Liver (tissue), 9 donors: ENCODE measurements around the gene MYCBPAP. TPM values are rescaled to one million over a fixed set of nuclear protein-coding genes. Genes with fewer than 3 reads are reported as not detected.

Experiments
- DNase-seq: peaks from one replicate; pipeline ENCODE4 v3.0.0-alpha.2; 2017; ENCODE audit warnings: low spot score
- H3K27ac ChIP-seq, 2 donors: one replicate each; pipeline ENCODE4 v1.7.0; 2013; ENCODE audit warnings: inconsistent platforms in 2 of 2, low read length in 2 of 2, control low read depth in 1 of 2, low read depth in 1 of 2, mild to moderate bottlenecking in 1 of 2
- H3K27me3 ChIP-seq, 4 donors: one replicate each; pipeline versions ENCODE4 v1.6.1 to v1.7.0; 2013; ENCODE audit warnings: low read length in 3 of 4, inconsistent platforms in 1 of 4, mild to moderate bottlenecking in 1 of 4, moderate library complexity in 1 of 4; ENCODE audit not compliant: control insufficient read depth in 4 of 4, insufficient read depth in 4 of 4
- H3K36me3 ChIP-seq, 4 donors: one replicate each; pipeline versions ENCODE4 v1.6.1 to v1.7.0; 2013; ENCODE audit warnings: low read length in 3 of 4, mild to moderate bottlenecking in 3 of 4, low read depth in 1 of 4, moderate library complexity in 1 of 4; ENCODE audit not compliant: control insufficient read depth in 4 of 4, insufficient read depth in 3 of 4
- H3K4me1 ChIP-seq, 4 donors: one replicate each; pipeline versions ENCODE4 v1.6.1 to v1.7.0; 2013; ENCODE audit warnings: low read length in 3 of 4, mild to moderate bottlenecking in 3 of 4, moderate library complexity in 1 of 4; ENCODE audit not compliant: control insufficient read depth in 4 of 4, insufficient read depth in 4 of 4
- H3K4me3 ChIP-seq, 3 donors: one replicate each; pipeline versions ENCODE4 v1.6.1 to v1.7.0; 2013; ENCODE audit warnings: low read length in 3 of 3, control low read depth in 1 of 3, low read depth in 1 of 3, mild to moderate bottlenecking in 1 of 3
- H3K9ac ChIP-seq, 2 donors: one replicate each; pipeline ENCODE4 v1.7.0; 2013; ENCODE audit warnings: low read length in 2 of 2, mild to moderate bottlenecking in 2 of 2, moderate library complexity in 2 of 2, control low read depth in 1 of 2, low read depth in 1 of 2
- H3K9me3 ChIP-seq, 4 donors: one replicate each; pipeline versions ENCODE4 v1.6.1 to v1.7.0; 2013; ENCODE audit warnings: low read length in 3 of 4; ENCODE audit not compliant: control insufficient read depth in 4 of 4
- ATF3 ChIP-seq: IDR thresholded peaks from 2 replicates; pipeline ENCODE4 v1.6.1; 2016; ENCODE audit warnings: antibody characterized with exemption
- CTCF ChIP-seq: fragments of 150-350 bp; IDR thresholded peaks from 2 replicates; pipeline ENCODE4 v1.5.1; 2017; ENCODE audit warnings: improper control_type of control experiment, low read depth, low read length; ENCODE audit not compliant: missing input control
- EGR1 ChIP-seq, 2 donors: IDR thresholded peaks; 2 replicates each; pipeline ENCODE4 v1.6.1; 2016 to 2018; ENCODE audit warnings: antibody characterized with exemption in 2 of 2, low read depth in 2 of 2
- FOXA1 ChIP-seq: IDR thresholded peaks from 2 replicates; pipeline ENCODE4 v1.6.1; 2016; ENCODE audit warnings: antibody characterized with exemption
- FOXA2 ChIP-seq: IDR thresholded peaks from 2 replicates; pipeline ENCODE4 v1.6.1; 2016; ENCODE audit warnings: antibody characterized with exemption
- GABPA ChIP-seq, 2 donors: IDR thresholded peaks in 1 of 2; conservative IDR thresholded peaks in 1 of 2; 2 replicates each; pipeline ENCODE4 v1.6.1; 2016; ENCODE audit warnings: antibody characterized with exemption in 2 of 2, mild to moderate bottlenecking in 1 of 2, moderate library complexity in 1 of 2
- HNF4A ChIP-seq, 2 donors: conservative IDR thresholded peaks; 2 replicates each; pipeline ENCODE4 v1.6.1; 2016; ENCODE audit warnings: antibody characterized with exemption in 2 of 2, mild to moderate bottlenecking in 2 of 2
- HNF4G ChIP-seq: IDR thresholded peaks from 2 replicates; pipeline ENCODE4 v1.6.1; 2016; ENCODE audit warnings: antibody characterized with exemption
- JUND ChIP-seq, 2 donors: IDR thresholded peaks; 2 replicates each; pipeline ENCODE4 v1.6.1; 2016; ENCODE audit warnings: antibody characterized with exemption in 2 of 2
- MAX ChIP-seq: IDR thresholded peaks from 2 replicates; pipeline ENCODE4 v1.6.1; 2016; ENCODE audit warnings: antibody characterized with exemption
- NR2F2 ChIP-seq: IDR thresholded peaks from 2 replicates; pipeline ENCODE4 v1.6.1; 2016; ENCODE audit warnings: antibody characterized with exemption
- RAD21 ChIP-seq, 2 donors: IDR thresholded peaks; 2 replicates each; pipeline ENCODE4 v1.6.1; 2016; ENCODE audit warnings: antibody characterized with exemption in 2 of 2, mild to moderate bottlenecking in 2 of 2
- RXRA ChIP-seq, 2 donors: IDR thresholded peaks; 2 replicates each; pipeline ENCODE4 v1.6.1; 2017 to 2018; ENCODE audit warnings: antibody characterized with exemption in 2 of 2, mild to moderate bottlenecking in 1 of 2
- SP1 ChIP-seq: IDR thresholded peaks from 2 replicates; pipeline ENCODE4 v1.6.1; 2018; ENCODE audit warnings: antibody characterized with exemption, mild to moderate bottlenecking
- TAF1 ChIP-seq: conservative IDR thresholded peaks from 2 replicates; pipeline ENCODE4 v1.6.1; 2016; ENCODE audit warnings: antibody characterized with exemption, mild to moderate bottlenecking
- YY1 ChIP-seq: IDR thresholded peaks from 2 replicates; pipeline ENCODE4 v1.6.1; 2016; ENCODE audit warnings: antibody characterized with exemption, mild to moderate bottlenecking
- ZBTB33 ChIP-seq: IDR thresholded peaks from 2 replicates; pipeline ENCODE4 v1.6.1; 2016; ENCODE audit warnings: antibody characterized with exemption
- WGBS: extraction: QIAGEN DNeasy Blood & Tissue Kit; methylation state at CpG from one replicate; pipeline ENCODE4 v1.1.7; 2013; 5-methylcytosine and 5-hydroxymethylcytosine counted together
- polyA plus RNA-seq, 2 donors: library from polyadenylated mRNA; stranded (reverse) in 1 of 2; unstranded in 1 of 2; fragments of 200-250 nt in 1 of 2; fragments of >200 nt in 1 of 2; fragmentation: Nextera tagmentation in 1 of 2; extraction: Ambion mirVana in 1 of 2; gene quantifications; one replicate each; pipeline versions ENCODE4 v1.2.1 to v1.2.3, GENCODE V29; 2013 to 2015
- total RNA-seq, 2 donors: library from RNA; depleted of rRNA; stranded (reverse); fragments of >200 nt; gene quantifications; one replicate each; pipeline ENCODE4 v1.2.3, GENCODE V29; 2014
- donor health status: healthy.
- donor health status: healthy.
- donor health status: healthy.
- donor health status: healthy.
- donor health status: healthy.

The MYCBPAP gene
- total and polyA plus RNA-seq, 4 donors = 0.23 to 0.25 TPM; not detected in 2

- WGBS = 58% methylated on average over 4 of the region's 4 CpGs
These were observed 26.6 kb upstream of the MYCBPAP start for GRCh38 chr17:50481648-50482047.

GRCh38 chr17:50482110-50482509 lies 26.1 kb upstream of the MYCBPAP start:
- no peak overlapping the region for H3K4me3 ChIP-seq
- H3K4me1 ChIP-seq = peaks cover 0 to 46% (median 35%) of the 10 kb centered on the region in 4 donors
- no peak overlapping the region for H3K9ac ChIP-seq
- 81% methylated on average over 23 of the region's 23 CpGs for WGBS
- no peaks in the 10 kb centered on the region for H3K9me3 ChIP-seq
- no peak for DNase-seq
- H3K36me3 ChIP-seq = peaks cover 11 to 23% (median 20%) of the 10 kb centered on the region in 4 donors
- H3K27ac ChIP-seq = peak overlapping the region; percentile 17
- no peaks in the 10 kb centered on the region for H3K27me3 ChIP-seq
- TF ChIP-seq GABPA (IDR thresholded peaks at IDR 0.05 in 1 of 2, conservative IDR thresholded peaks at IDR 0.05 in 1 of 2) (no peak), RXRA (IDR thresholded peaks at IDR 0.05) (no peak), FOXA1 (no peak), YY1 (no peak), JUND (IDR thresholded peaks at IDR 0.05) (no peak), HNF4A (conservative IDR thresholded peaks at IDR 0.05) (no peak), FOXA2 (no peak), EGR1 (IDR thresholded peaks at IDR 0.05; ENCODE audit: low read depth in 2 of 2) (no peak), ATF3 (no peak), ZBTB33 (no peak), SP1 (no peak), TAF1 (no peak), NR2F2 (no peak)

More at GRCh38 chr17:50481648-50482047, 26.6 kb upstream of the MYCBPAP start:
- H3K36me3 ChIP-seq = peaks cover 11 to 23% (median 19%) of the 10 kb centered on the region in 4 donors
- TF ChIP-seq JUND (IDR thresholded peaks at IDR 0.05) (no peak), FOXA1 (no peak), GABPA (IDR thresholded peaks at IDR 0.05 in 1 of 2, conservative IDR thresholded peaks at IDR 0.05 in 1 of 2) (no peak), SP1 (no peak), MAX (no peak), FOXA2 (no peak), RAD21 (IDR thresholded peaks at IDR 0.05) (no peak), TAF1 (no peak), EGR1 (IDR thresholded peaks at IDR 0.05; ENCODE audit: low read depth in 2 of 2) (no peak), NR2F2 (no peak)
- H3K9me3 ChIP-seq = no peaks in the 10 kb centered on the region
- H3K4me3 ChIP-seq = no peak overlapping the region
- no peaks in the 10 kb centered on the region for H3K27me3 ChIP-seq
- peak overlapping the region; percentile 17 for H3K27ac ChIP-seq
- no peak overlapping the region for H3K9ac ChIP-seq
- peaks cover 1 to 47% (median 37%) of the 10 kb centered on the region in 4 donors for H3K4me1 ChIP-seq
- DNase-seq = no peak

GRCh38 chr17:50482516-50482915 lies 25.7 kb upstream of the MYCBPAP start:
- Histone ChIP-seq H3K36me3 (peaks cover 13 to 26% (median 20%) of the 10 kb centered on the region in 4 donors), H3K9ac (peak overlapping the region in 1 of 2 donors; percentile 21), H3K9me3 (no peaks in the 10 kb centered on the region), H3K4me1 (peaks cover 0 to 44% (median 32%) of the 10 kb centered on the region in 4 donors), H3K27me3 (no peaks in the 10 kb centered on the region), H3K27ac (peak overlapping the region; percentile 52 to 78), H3K4me3 (no peak overlapping the region)
- peak; percentile 85 for DNase-seq
- WGBS = 5% methylated on average over 7 of the region's 7 CpGs
- TF ChIP-seq CTCF (peak; percentile 94), GABPA (IDR thresholded peaks at IDR 0.05 in 1 of 2, conservative IDR thresholded peaks at IDR 0.05 in 1 of 2) (peak in 1 of 2 donors; percentile 21), RAD21 (IDR thresholded peaks at IDR 0.05) (peak; percentile 97), EGR1 (IDR thresholded peaks at IDR 0.05; ENCODE audit: low read depth in 2 of 2) (no peak), SP1 (peak; percentile 61), ATF3 (peak; percentile 78), JUND (IDR thresholded peaks at IDR 0.05) (peak; percentile 94 to 97), MAX (no peak), FOXA1 (no peak), NR2F2 (peak; percentile 57), YY1 (peak; percentile 33), ZBTB33 (no peak), HNF4G (no peak), HNF4A (conservative IDR thresholded peaks at IDR 0.05) (peak; percentile 68 to 76)
